A549 (cell line): ENCODE results near the gene MED23.

Experiments
- MAFK ChIP-seq: fragments of 450-650 bp; IDR thresholded peaks from 2 replicates; pipeline ENCODE4 v1.6.1; 2014; ENCODE audit not compliant: partially characterized antibody
- POLR2A ChIP-seq: IDR thresholded peaks from 2 replicates; pipeline ENCODE4 v1.6.1; 2012; ENCODE audit warnings: mild to moderate bottlenecking, low read length
- RAD21 ChIP-seq, 2 experiments: fragments of >200 bp in 1 of 2; sonication (Bioruptor Twin) in 1 of 2; formaldehyde crosslinking in 1 of 2; IDR thresholded peaks in 1 of 2; conservative IDR thresholded peaks in 1 of 2; 2 replicates in 1 of 2; 3 replicates in 1 of 2; pipeline ENCODE4 v1.6.1; 2012 to 2018; ENCODE audit warnings: inconsistent platforms in 1 of 2
- SMC3 ChIP-seq: fragments of >200 bp; sonication (Bioruptor Twin); formaldehyde crosslinking; IDR thresholded peaks from 3 replicates; pipeline ENCODE4 v1.6.1; 2018; ENCODE audit warnings: inconsistent platforms
- TF ChIP-seq, protein P1 (sequence below): fragments of >200 bp; sonication (Bioruptor Twin); formaldehyde crosslinking; IDR thresholded peaks from 3 replicates; pipeline ENCODE4 v1.5.1; 2016
- TF ChIP-seq, protein P2 (sequence below): IDR thresholded peaks from 2 replicates; pipeline ENCODE4 v1.6.1; 2012
- TF ChIP-seq, protein P3 (sequence below): fragments of 450-650 bp; IDR thresholded peaks from 2 replicates; pipeline ENCODE4 v1.6.1; 2014; ENCODE audit warnings: antibody characterized with exemption
- TF ChIP-seq, protein P4 (sequence below): IDR thresholded peaks from 2 replicates; pipeline ENCODE4 v1.6.1; 2012

DNA sequence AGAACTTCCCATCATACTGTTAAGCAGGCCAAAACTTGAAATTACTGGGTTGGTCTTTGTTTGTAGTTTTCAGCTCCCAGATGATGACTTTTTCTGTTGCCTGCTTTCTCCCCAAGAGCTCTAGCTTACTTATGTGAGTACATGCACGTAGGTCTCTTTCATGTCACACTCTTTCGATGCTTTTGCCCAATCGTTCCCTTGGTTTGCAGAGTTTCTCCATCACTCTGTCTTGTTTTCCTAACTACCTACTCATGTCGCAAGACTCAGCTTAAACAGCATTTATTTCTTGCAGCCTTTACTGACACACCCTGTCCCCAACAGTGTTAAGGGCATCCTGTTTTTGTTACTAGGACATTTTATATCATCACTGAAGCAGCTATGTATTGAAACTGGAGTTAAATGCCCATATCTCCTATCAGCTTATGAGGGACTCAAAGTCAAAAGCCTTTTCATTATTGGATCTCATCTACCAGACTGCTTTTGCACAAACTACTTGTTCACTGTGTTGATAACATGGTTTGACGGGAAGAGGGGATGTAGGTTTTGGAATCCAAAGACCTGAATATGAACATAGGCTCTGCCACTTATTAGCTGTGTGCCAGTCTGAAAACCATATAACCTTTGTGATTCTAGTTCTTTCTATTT is 52.1 kb downstream of the MED23 start:
- TF ChIP-seq MAFK, result no peak
- no peak for TF ChIP-seq RAD21 (conservative IDR thresholded peaks at IDR 0.05 in 1 of 2, IDR thresholded peaks at IDR 0.05 in 1 of 2)
- TF ChIP-seq, protein P1, sequence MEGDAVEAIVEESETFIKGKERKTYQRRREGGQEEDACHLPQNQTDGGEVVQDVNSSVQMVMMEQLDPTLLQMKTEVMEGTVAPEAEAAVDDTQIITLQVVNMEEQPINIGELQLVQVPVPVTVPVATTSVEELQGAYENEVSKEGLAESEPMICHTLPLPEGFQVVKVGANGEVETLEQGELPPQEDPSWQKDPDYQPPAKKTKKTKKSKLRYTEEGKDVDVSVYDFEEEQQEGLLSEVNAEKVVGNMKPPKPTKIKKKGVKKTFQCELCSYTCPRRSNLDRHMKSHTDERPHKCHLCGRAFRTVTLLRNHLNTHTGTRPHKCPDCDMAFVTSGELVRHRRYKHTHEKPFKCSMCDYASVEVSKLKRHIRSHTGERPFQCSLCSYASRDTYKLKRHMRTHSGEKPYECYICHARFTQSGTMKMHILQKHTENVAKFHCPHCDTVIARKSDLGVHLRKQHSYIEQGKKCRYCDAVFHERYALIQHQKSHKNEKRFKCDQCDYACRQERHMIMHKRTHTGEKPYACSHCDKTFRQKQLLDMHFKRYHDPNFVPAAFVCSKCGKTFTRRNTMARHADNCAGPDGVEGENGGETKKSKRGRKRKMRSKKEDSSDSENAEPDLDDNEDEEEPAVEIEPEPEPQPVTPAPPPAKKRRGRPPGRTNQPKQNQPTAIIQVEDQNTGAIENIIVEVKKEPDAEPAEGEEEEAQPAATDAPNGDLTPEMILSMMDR, result no peak
- no peak for TF ChIP-seq POLR2A
- TF ChIP-seq, protein P2, sequence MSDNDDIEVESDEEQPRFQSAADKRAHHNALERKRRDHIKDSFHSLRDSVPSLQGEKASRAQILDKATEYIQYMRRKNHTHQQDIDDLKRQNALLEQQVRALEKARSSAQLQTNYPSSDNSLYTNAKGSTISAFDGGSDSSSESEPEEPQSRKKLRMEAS, result no peak
- TF ChIP-seq, protein P3, sequence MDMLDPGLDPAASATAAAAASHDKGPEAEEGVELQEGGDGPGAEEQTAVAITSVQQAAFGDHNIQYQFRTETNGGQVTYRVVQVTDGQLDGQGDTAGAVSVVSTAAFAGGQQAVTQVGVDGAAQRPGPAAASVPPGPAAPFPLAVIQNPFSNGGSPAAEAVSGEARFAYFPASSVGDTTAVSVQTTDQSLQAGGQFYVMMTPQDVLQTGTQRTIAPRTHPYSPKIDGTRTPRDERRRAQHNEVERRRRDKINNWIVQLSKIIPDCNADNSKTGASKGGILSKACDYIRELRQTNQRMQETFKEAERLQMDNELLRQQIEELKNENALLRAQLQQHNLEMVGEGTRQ, result no peak
- TF ChIP-seq SMC3, result no peak
- TF ChIP-seq, protein P4, sequence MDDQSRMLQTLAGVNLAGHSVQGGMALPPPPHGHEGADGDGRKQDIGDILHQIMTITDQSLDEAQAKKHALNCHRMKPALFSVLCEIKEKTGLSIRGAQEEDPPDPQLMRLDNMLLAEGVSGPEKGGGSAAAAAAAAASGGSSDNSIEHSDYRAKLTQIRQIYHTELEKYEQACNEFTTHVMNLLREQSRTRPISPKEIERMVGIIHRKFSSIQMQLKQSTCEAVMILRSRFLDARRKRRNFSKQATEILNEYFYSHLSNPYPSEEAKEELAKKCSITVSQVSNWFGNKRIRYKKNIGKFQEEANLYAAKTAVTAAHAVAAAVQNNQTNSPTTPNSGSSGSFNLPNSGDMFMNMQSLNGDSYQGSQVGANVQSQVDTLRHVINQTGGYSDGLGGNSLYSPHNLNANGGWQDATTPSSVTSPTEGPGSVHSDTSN, result no peak
